Stomach (tissue), 4 donors: ENCODE data around the gene SLC25A28.

Experiments used
- EP300 ChIP-seq: sonication (generic); formaldehyde crosslinking; IDR thresholded peaks from one replicate; pipeline ENCODE4 v1.6.1; 2017; ENCODE audit warnings: antibody characterized with exemption
- POLR2AphosphoS5 ChIP-seq, 3 donors: sonication (generic); formaldehyde crosslinking; IDR thresholded peaks; one replicate each; pipeline ENCODE4 v1.6.1; 2016; ENCODE audit warnings: antibody characterized with exemption in 3 of 3

DNA sequence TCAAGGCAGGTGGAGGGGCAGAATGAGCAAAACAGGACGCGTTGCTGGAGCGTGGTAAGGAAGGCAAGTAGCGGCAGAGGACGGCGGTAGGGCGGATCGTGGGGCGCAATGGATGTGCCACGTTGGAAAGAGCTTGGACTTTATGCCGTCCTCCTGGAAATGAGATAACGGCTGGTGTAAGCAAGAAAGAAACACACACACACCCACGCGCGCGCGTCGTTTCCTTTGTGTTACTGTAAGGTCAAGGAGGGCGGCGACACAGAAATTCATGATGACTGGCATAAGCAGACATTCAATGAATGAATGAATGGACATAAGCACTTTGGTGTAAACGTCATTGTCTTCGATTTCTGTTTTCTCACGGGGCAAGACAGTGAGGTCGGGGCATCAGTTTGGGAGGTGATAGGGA, 38.4 kb upstream of the SLC25A28 start:
- TF ChIP-seq EP300: no peak
- peak in 1 of 3 donors; percentile 46 for TF ChIP-seq POLR2AphosphoS5 (IDR thresholded peaks at IDR 0.05)
